ENCODE results near the gene PKP4. TPM values are rescaled to one million over a fixed set of nuclear protein-coding genes. Genes with fewer than 3 reads are reported as not detected.
A peak's percentile ranks its signal among the peaks of the same experiment; 100 is the strongest.

Gene PKP4
- total RNA-seq, 2 experiments from 2014 or later, result 68.7 to 73.2 TPM

- BruUV-seq (replicated peaks), result no TSS peak
- ChIA-PET CTCF (ENCODE audit: unreplicated experiment) (interaction anchor here (0.6 kb wide), 1 partner anchor 218 kb away, joined by 3 read pairs; no protein-coding TSS in a partner anchor), POLR2A (interaction anchor here (1.2 kb wide), 1 partner anchor 51 kb away, joined by 3 read pairs; no protein-coding TSS in a partner anchor)
- Histone ChIP-seq H4K20me1 (ENCODE audit: insufficient read depth, low read length) (no peaks in the 10 kb centered on the region), H3K4me1 (ENCODE audit: insufficient read depth, low read length, poor library complexity, severe bottlenecking) (no peaks in the 10 kb centered on the region), H3K27ac (ENCODE audit: low read depth, low read length, poor library complexity, severe bottlenecking) (no peak overlapping the region), H3K4me2 (ENCODE audit: low read length) (no peak overlapping the region), H3K4me3 (ENCODE audit: low read depth, low read length, poor library complexity, severe bottlenecking) (no peak overlapping the region), H3K9me2 (ENCODE audit: insufficient read depth, low read length) (no peaks in the 10 kb centered on the region), H3K79me2 (ENCODE audit: insufficient read depth, low read depth, low read length) (no peaks in the 10 kb centered on the region), H3K36me3 (ENCODE audit: insufficient read depth, low read length) (no peaks in the 10 kb centered on the region), H2AFZ (ENCODE audit: low read length) (no peak overlapping the region), H3K9me3 (ENCODE audit: low read length) (no peaks in the 10 kb centered on the region)
- no peak for DNase-seq (ENCODE audit: low spot score)
- intact Hi-C loops (cut with micrococcal nuclease; ENCODE audit: unreplicated experiment), result no loop called here
- no peak for TF ChIP-seq EZH2phosphoT487 (IDR thresholded peaks at IDR 0.05; ENCODE audit: borderline replicate concordance, low read depth, low read length)
- TF ChIP-seq, protein P1, sequence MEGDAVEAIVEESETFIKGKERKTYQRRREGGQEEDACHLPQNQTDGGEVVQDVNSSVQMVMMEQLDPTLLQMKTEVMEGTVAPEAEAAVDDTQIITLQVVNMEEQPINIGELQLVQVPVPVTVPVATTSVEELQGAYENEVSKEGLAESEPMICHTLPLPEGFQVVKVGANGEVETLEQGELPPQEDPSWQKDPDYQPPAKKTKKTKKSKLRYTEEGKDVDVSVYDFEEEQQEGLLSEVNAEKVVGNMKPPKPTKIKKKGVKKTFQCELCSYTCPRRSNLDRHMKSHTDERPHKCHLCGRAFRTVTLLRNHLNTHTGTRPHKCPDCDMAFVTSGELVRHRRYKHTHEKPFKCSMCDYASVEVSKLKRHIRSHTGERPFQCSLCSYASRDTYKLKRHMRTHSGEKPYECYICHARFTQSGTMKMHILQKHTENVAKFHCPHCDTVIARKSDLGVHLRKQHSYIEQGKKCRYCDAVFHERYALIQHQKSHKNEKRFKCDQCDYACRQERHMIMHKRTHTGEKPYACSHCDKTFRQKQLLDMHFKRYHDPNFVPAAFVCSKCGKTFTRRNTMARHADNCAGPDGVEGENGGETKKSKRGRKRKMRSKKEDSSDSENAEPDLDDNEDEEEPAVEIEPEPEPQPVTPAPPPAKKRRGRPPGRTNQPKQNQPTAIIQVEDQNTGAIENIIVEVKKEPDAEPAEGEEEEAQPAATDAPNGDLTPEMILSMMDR (conservative IDR thresholded peaks at IDR 0.05; ENCODE audit: low read length), result no peak
Observed at GRCh38 chr2:158543957-158544356, 87.2 kb downstream of the PKP4 start.

DNA sequence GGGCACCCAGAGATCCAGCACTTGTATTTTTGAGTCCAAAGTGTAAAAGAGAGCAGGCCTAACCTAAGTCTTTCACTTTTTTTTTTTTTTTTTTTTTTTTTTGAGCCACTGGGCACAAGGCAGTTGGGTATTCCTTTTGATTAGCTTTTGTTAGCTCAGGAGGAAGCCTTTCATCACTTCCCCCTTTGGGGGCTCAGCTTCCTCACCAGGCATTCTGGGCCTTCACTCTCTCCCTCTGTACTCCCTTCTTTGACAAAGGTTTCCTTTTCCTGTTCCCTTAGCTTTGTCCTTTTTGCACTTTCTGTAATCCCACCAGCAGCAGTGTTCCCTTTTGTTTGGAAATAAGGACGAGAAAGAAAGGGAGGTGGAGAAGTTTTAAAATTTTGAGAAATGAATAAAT is 88.2 kb downstream of the PKP4 start:
- Histone ChIP-seq H3K4me1 (ENCODE audit: insufficient read depth, low read length, poor library complexity, severe bottlenecking) (no peaks in the 10 kb centered on the region), H3K27ac (ENCODE audit: low read depth, low read length, poor library complexity, severe bottlenecking) (no peak overlapping the region), H3K9me3 (ENCODE audit: low read length) (no peaks in the 10 kb centered on the region), H4K20me1 (ENCODE audit: insufficient read depth, low read length) (no peaks in the 10 kb centered on the region), H3K79me2 (ENCODE audit: insufficient read depth, low read depth, low read length) (no peaks in the 10 kb centered on the region), H3K9me2 (ENCODE audit: insufficient read depth, low read length) (no peaks in the 10 kb centered on the region), H3K4me2 (ENCODE audit: low read length) (no peak overlapping the region), H2AFZ (ENCODE audit: low read length) (no peak overlapping the region), H3K4me3 (ENCODE audit: low read depth, low read length, poor library complexity, severe bottlenecking) (no peak overlapping the region), H3K36me3 (ENCODE audit: insufficient read depth, low read length) (no peaks in the 10 kb centered on the region)
- no peak for DNase-seq (ENCODE audit: low spot score)
- intact Hi-C loops (cut with micrococcal nuclease; ENCODE audit: unreplicated experiment), result no loop called here
- CTCF ChIA-PET (ENCODE audit: unreplicated experiment), result no interaction called here
- TF ChIP-seq EZH2phosphoT487 (IDR thresholded peaks at IDR 0.05; ENCODE audit: borderline replicate concordance, low read depth, low read length), result no peak
- TF ChIP-seq, protein P1 (conservative IDR thresholded peaks at IDR 0.05; ENCODE audit: low read length), result no peak
- POLR2A ChIA-PET, result interaction anchor here (0.6 to 0.7 kb wide), 7 partner anchors 30 to 934 kb away, joined by 3 to 5 read pairs (median 5); no protein-coding TSS in a partner anchor
- BruUV-seq (replicated peaks), result no TSS peak

- H3K9me2 ChIP-seq (ENCODE audit: insufficient read depth, low read length), result no peaks in the 10 kb centered on the region
Observed at GRCh38 chr2:158546412-158547144, 89.8 kb downstream of the PKP4 start.

More at GRCh38 chr2:158546412-158547144, 89.8 kb downstream of the PKP4 start:
- TF ChIP-seq EZH2phosphoT487 (IDR thresholded peaks at IDR 0.05; ENCODE audit: borderline replicate concordance, low read depth, low read length), result no peak
- TF ChIP-seq, protein P1 (conservative IDR thresholded peaks at IDR 0.05; ENCODE audit: low read length), result peak; percentile 29; the same call in 1 of the 2 replicates
- Histone ChIP-seq H2AFZ (ENCODE audit: low read length) (no peak overlapping the region), H3K36me3 (ENCODE audit: insufficient read depth, low read length) (no peaks in the 10 kb centered on the region), H3K9me3 (ENCODE audit: low read length) (no peaks in the 10 kb centered on the region), H4K20me1 (ENCODE audit: insufficient read depth, low read length) (no peaks in the 10 kb centered on the region), H3K4me3 (ENCODE audit: low read depth, low read length, poor library complexity, severe bottlenecking) (no peak overlapping the region), H3K79me2 (ENCODE audit: insufficient read depth, low read depth, low read length) (no peaks in the 10 kb centered on the region), H3K27ac (ENCODE audit: low read depth, low read length, poor library complexity, severe bottlenecking) (no peak overlapping the region), H3K4me2 (ENCODE audit: low read length) (no peak overlapping the region), H3K4me1 (ENCODE audit: insufficient read depth, low read length, poor library complexity, severe bottlenecking) (no peaks in the 10 kb centered on the region)
- intact Hi-C loops (cut with micrococcal nuclease; ENCODE audit: unreplicated experiment), result no loop called here
- no peak for DNase-seq (ENCODE audit: low spot score)
- ChIA-PET CTCF (ENCODE audit: unreplicated experiment) (no interaction called here), POLR2A (no interaction called here)
- BruUV-seq (replicated peaks), result no TSS peak

Data from OCI-LY7 (cell line).